Trophoblast cell (in vitro differentiated cells and primary cell): ENCODE results near the gene CDH3.
A peak's percentile ranks its signal among the peaks of the same experiment; 100 is the strongest.

Source experiments
- DNase-seq, 2 donors: peaks; one replicate each; pipeline ENCODE4 v3.0.0-alpha.2; 2016
- H2AFZ ChIP-seq: 2 replicates; pipeline ENCODE4 v1.6.1; 2013; ENCODE audit warnings: low read length, moderate library complexity, mild to moderate bottlenecking; ENCODE audit not compliant: insufficient read depth, poor library complexity
- H2AK5ac ChIP-seq: 2 replicates; pipeline ENCODE4 v1.6.1; 2013; ENCODE audit warnings: mild to moderate bottlenecking, low read length
- H2BK120ac ChIP-seq: 2 replicates; pipeline ENCODE4 v1.6.1; 2013; ENCODE audit warnings: low read length, mild to moderate bottlenecking, moderate library complexity; ENCODE audit not compliant: insufficient read depth, poor library complexity
- H2BK12ac ChIP-seq: 2 replicates; pipeline ENCODE4 v1.6.1; 2013; ENCODE audit warnings: mild to moderate bottlenecking, low read length, moderate library complexity
- H2BK5ac ChIP-seq: 2 replicates; pipeline ENCODE4 v1.6.1; 2013; ENCODE audit warnings: low read length, low read depth, moderate library complexity, mild to moderate bottlenecking; ENCODE audit not compliant: poor library complexity
- H3K14ac ChIP-seq: 2 replicates; pipeline ENCODE4 v1.6.1; 2013; ENCODE audit warnings: mild to moderate bottlenecking, low read length
- H3K18ac ChIP-seq: 2 replicates; pipeline ENCODE4 v1.6.1; 2013; ENCODE audit warnings: mild to moderate bottlenecking, low read length
- H3K23ac ChIP-seq: 2 replicates; pipeline ENCODE4 v1.6.1; 2013; ENCODE audit warnings: low read length
- H3K27ac ChIP-seq: 2 replicates; pipeline ENCODE4 v1.5.1; 2013; ENCODE audit warnings: low read depth, mild to moderate bottlenecking, inconsistent platforms, low read length, moderate library complexity
- H3K27me3 ChIP-seq: 2 replicates; pipeline ENCODE4 v1.6.1; 2013; ENCODE audit warnings: inconsistent platforms, mild to moderate bottlenecking, low read length, moderate library complexity; ENCODE audit not compliant: insufficient read depth
- H3K36me3 ChIP-seq, 2 experiments: 1 replicate in 1 of 2; 2 replicates in 1 of 2; pipeline ENCODE4 v1.6.1; 2013; ENCODE audit warnings: low read length in 2 of 2, mild to moderate bottlenecking in 2 of 2, moderate library complexity in 1 of 2; ENCODE audit not compliant: insufficient read depth in 2 of 2, control insufficient read depth in 1 of 2
- H3K4ac ChIP-seq: 2 replicates; pipeline ENCODE4 v1.6.1; 2013; ENCODE audit warnings: low read depth, mild to moderate bottlenecking, low read length, moderate library complexity
- H3K4me1 ChIP-seq, 2 experiments: 1 replicate in 1 of 2; 2 replicates in 1 of 2; pipeline ENCODE4 v1.6.1; 2013; ENCODE audit warnings: low read length in 2 of 2, mild to moderate bottlenecking in 2 of 2, moderate library complexity in 1 of 2; ENCODE audit not compliant: insufficient read depth in 2 of 2, control insufficient read depth in 1 of 2
- H3K4me2 ChIP-seq: 2 replicates; pipeline ENCODE4 v1.6.1; 2013; ENCODE audit warnings: inconsistent platforms, mild to moderate bottlenecking, low read length, moderate library complexity
- H3K4me3 ChIP-seq: 2 replicates; pipeline ENCODE4 v1.5.1; 2013; ENCODE audit warnings: mild to moderate bottlenecking, low read depth, low read length, inconsistent platforms
- H3K79me1 ChIP-seq: one replicate; pipeline ENCODE4 v1.6.1; 2013; ENCODE audit warnings: low read length
- H3K79me2 ChIP-seq: 2 replicates; pipeline ENCODE4 v1.6.1; 2013; ENCODE audit warnings: low read length, mild to moderate bottlenecking; ENCODE audit not compliant: control insufficient read depth, insufficient read depth, poor library complexity
- H3K9ac ChIP-seq: 2 replicates; pipeline ENCODE4 v1.6.1; 2013; ENCODE audit warnings: mild to moderate bottlenecking, low read length
- H3K9me3 ChIP-seq: 2 replicates; pipeline ENCODE4 v1.6.1; 2013; ENCODE audit warnings: low read depth, mild to moderate bottlenecking, control low read depth, inconsistent platforms, low read length; ENCODE audit not compliant: insufficient read depth
- H4K12ac ChIP-seq: 2 replicates; pipeline ENCODE4 v1.6.1; 2013; ENCODE audit warnings: low read depth, mild to moderate bottlenecking, low read length, moderate library complexity
- H4K8ac ChIP-seq: 2 replicates; pipeline ENCODE4 v1.6.1; 2013; ENCODE audit warnings: low read depth, mild to moderate bottlenecking, low read length, moderate library complexity
- H4K91ac ChIP-seq: one replicate; pipeline ENCODE4 v1.6.1; 2013; ENCODE audit warnings: low read depth, mild to moderate bottlenecking, low read length, moderate library complexity
- WGBS: extraction: QIAGEN DNeasy Blood & Tissue Kit; methylation state at CpG from one replicate; pipeline ENCODE4 v1.1.7; 2013; ENCODE audit warnings: missing lambda C conversion rate; ENCODE audit not compliant: insufficient read length, insufficient coverage; ENCODE audit errors: extremely low coverage; 5-methylcytosine and 5-hydroxymethylcytosine counted together

Gene CDH3

DNA sequence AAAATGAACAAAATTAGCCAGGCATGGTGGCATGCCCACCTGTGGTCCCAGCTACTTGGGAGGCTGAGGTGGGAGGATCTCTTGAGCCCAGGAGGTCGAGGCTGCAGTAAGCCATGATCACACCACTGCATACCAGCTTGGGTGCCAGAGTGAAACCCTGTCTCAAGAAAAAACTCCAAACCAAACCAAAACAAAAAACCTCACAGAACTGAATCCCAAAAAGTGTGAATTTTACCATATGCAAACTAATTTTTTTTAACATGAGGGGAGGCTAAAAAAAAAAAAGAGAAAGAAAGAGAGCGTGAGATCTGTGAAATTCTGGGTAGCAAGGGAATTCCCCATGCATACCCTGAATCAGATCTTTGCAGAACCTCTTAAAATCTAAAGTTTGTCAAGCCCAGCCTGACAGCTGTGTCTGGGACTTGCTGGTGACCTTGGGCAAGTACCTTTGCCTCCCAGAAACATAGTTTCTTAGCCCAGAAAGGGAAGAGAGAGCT, 74.9 kb downstream of the CDH3 start:
- no peak overlapping the region for H3K4ac ChIP-seq
- no peaks in the 10 kb centered on the region for H3K27me3 ChIP-seq
- no peaks in the 10 kb centered on the region for H3K36me3 ChIP-seq
- no peak overlapping the region for H3K4me2 ChIP-seq
- DNase-seq = no peak
- H4K91ac ChIP-seq = no peak overlapping the region
- no peak overlapping the region for H4K8ac ChIP-seq
- no peak overlapping the region for H2AK5ac ChIP-seq
- H3K9ac ChIP-seq = no peak overlapping the region
- no peak overlapping the region for H3K23ac ChIP-seq
- no peaks in the 10 kb centered on the region for H3K4me1 ChIP-seq
- no peaks in the 10 kb centered on the region for H3K79me2 ChIP-seq
- no peak overlapping the region for H3K27ac ChIP-seq
- no CpG with 5 or more reads among the region's 2 CpGs for WGBS
- H3K14ac ChIP-seq = no peak overlapping the region
- no peaks in the 10 kb centered on the region for H3K79me1 ChIP-seq
- H2AFZ ChIP-seq = no peak overlapping the region
- H3K18ac ChIP-seq = no peak overlapping the region
- H2BK5ac ChIP-seq = no peak overlapping the region
- H2BK120ac ChIP-seq = no peak overlapping the region
- no peak overlapping the region for H2BK12ac ChIP-seq
- no peak overlapping the region for H4K12ac ChIP-seq
- no peak overlapping the region for H3K4me3 ChIP-seq
- no peaks in the 10 kb centered on the region for H3K9me3 ChIP-seq

- H4K91ac ChIP-seq = no peak overlapping the region
- WGBS = no CpG with 5 or more reads among the region's 12 CpGs
- no peak overlapping the region for H3K18ac ChIP-seq
- H2AFZ ChIP-seq = no peak overlapping the region
- no peak overlapping the region for H3K4me3 ChIP-seq
- no peak overlapping the region for H3K9ac ChIP-seq
- no peak overlapping the region for H3K14ac ChIP-seq
- DNase-seq = peak; percentile 63 to 74
- H2BK5ac ChIP-seq = no peak overlapping the region
- no peak overlapping the region for H3K4me2 ChIP-seq
- no peak overlapping the region for H2BK12ac ChIP-seq
- H3K27me3 ChIP-seq = no peaks in the 10 kb centered on the region
- H3K36me3 ChIP-seq = no peaks in the 10 kb centered on the region
- no peak overlapping the region for H2BK120ac ChIP-seq
- no peaks in the 10 kb centered on the region for H3K79me1 ChIP-seq
- H3K4me1 ChIP-seq = no peaks in the 10 kb centered on the region
- no peak overlapping the region for H4K12ac ChIP-seq
- H3K23ac ChIP-seq = no peak overlapping the region
- no peak overlapping the region for H3K27ac ChIP-seq
- H3K79me2 ChIP-seq = no peaks in the 10 kb centered on the region
- no peak overlapping the region for H2AK5ac ChIP-seq
- H3K4ac ChIP-seq = no peak overlapping the region
- H3K9me3 ChIP-seq = no peaks in the 10 kb centered on the region
- no peak overlapping the region for H4K8ac ChIP-seq
These were observed 77.3 kb downstream of the CDH3 start for GRCh38 chr16:68722119-68723024.

GRCh38 chr16:68724797-68725196, 79.7 kb downstream of the CDH3 start:
- H3K4ac ChIP-seq = no peak overlapping the region
- H3K23ac ChIP-seq = no peak overlapping the region
- no peak overlapping the region for H4K12ac ChIP-seq
- WGBS = no CpG with 5 or more reads among the region's 3 CpGs
- no peaks in the 10 kb centered on the region for H3K4me1 ChIP-seq
- H3K4me2 ChIP-seq = no peak overlapping the region
- H2AK5ac ChIP-seq = no peak overlapping the region
- no peak for DNase-seq
- H3K27me3 ChIP-seq = no peaks in the 10 kb centered on the region
- no peaks in the 10 kb centered on the region for H3K9me3 ChIP-seq
- H3K9ac ChIP-seq = no peak overlapping the region
- H4K91ac ChIP-seq = no peak overlapping the region
- H2AFZ ChIP-seq = no peak overlapping the region
- no peak overlapping the region for H3K4me3 ChIP-seq
- H3K36me3 ChIP-seq = no peaks in the 10 kb centered on the region
- H4K8ac ChIP-seq = no peak overlapping the region
- H2BK12ac ChIP-seq = no peak overlapping the region
- no peak overlapping the region for H3K14ac ChIP-seq
- H3K79me1 ChIP-seq = no peaks in the 10 kb centered on the region
- no peak overlapping the region for H3K18ac ChIP-seq
- no peak overlapping the region for H2BK120ac ChIP-seq
- H3K79me2 ChIP-seq = no peaks in the 10 kb centered on the region
- no peak overlapping the region for H2BK5ac ChIP-seq
- no peak overlapping the region for H3K27ac ChIP-seq

- Histone ChIP-seq H4K8ac (no peak overlapping the region), H3K4ac (no peak overlapping the region), H3K27ac (no peak overlapping the region), H4K12ac (no peak overlapping the region), H3K23ac (no peak overlapping the region), H3K4me3 (no peak overlapping the region), H3K36me3 (no peaks in the 10 kb centered on the region), H3K79me2 (no peaks in the 10 kb centered on the region), H3K4me2 (no peak overlapping the region), H3K14ac (no peak overlapping the region), H2AK5ac (no peak overlapping the region), H2BK12ac (no peak overlapping the region), H3K27me3 (no peaks in the 10 kb centered on the region), H3K79me1 (peaks cover 13% of the 10 kb centered on the region), H3K9ac (no peak overlapping the region), H4K91ac (no peak overlapping the region), H2BK120ac (no peak overlapping the region), H2BK5ac (no peak overlapping the region), H2AFZ (no peak overlapping the region), H3K9me3 (no peaks in the 10 kb centered on the region), H3K18ac (no peak overlapping the region), H3K4me1 (peaks cover 10 to 12% of the 10 kb centered on the region in 2 experiments)
- peak; percentile 38 to 58 for DNase-seq
- no CpG with 5 or more reads among the region's 4 CpGs for WGBS
These were observed 83.4 kb downstream of the CDH3 start for GRCh38 chr16:68728523-68728922.
